ENCODE data around the gene CKAP2. TPM values are rescaled to one million over a fixed set of nuclear protein-coding genes. Genes with fewer than 3 reads are reported as not detected.

CKAP2 gene
- total and polyA plus RNA-seq, 2 of the 8 experiments (the other 6 are each of a cell fraction or from before 2014, with no cell fraction given): 8.3 to 70.7 TPM

DNA sequence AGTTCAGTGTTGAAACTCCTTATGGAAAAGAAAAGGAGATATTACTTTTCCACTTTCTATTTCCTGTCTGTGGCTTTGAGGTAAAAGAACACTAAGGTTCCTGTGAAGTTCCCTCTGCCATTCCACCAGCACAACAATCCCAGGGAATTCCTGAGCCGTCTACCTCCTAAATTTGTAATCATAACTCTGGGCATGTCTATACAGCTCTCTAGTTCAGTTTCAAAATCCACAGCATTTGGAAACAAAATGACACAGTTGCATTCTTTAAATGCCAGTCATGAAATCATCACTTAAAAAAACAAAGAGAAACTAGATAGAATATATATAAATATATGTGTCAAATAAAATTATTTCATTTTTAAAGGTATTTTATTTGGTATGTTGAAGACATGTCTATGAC is 40.3 kb upstream of the CKAP2 start:
- H3K18ac ChIP-seq (ENCODE audit: extremely low read depth, low read length): no peak overlapping the region
- H4K20me1 ChIP-seq (replicated peaks in 1 of 2; ENCODE audit: control insufficient read depth in 1 of 2, insufficient read depth in 2 of 2, low read length in 2 of 2): no peaks in the 10 kb centered on the region
- H2BK15ac ChIP-seq (ENCODE audit: low read length): no peak overlapping the region
- no peak overlapping the region for H3K56ac ChIP-seq (replicated peaks; ENCODE audit: insufficient read length, low read depth, low read length)
- H2BK5ac ChIP-seq (ENCODE audit: low read depth, low read length): no peak overlapping the region
- H3K4ac ChIP-seq (replicated peaks; ENCODE audit: insufficient read length, low read depth, low read length): no peak overlapping the region
- no peaks in the 10 kb centered on the region for H3K9me3 ChIP-seq (ENCODE audit: insufficient read depth in 2 of 2, low read depth in 1 of 2, low read length in 1 of 2)
- DNase-seq (ENCODE audit: low read depth in 1 of 2, low spot score in 2 of 2) (no peak), FAIRE-seq (no peak)
- H3K4me2 ChIP-seq (ENCODE audit: insufficient read depth in 1 of 2, low read depth in 2 of 2, low read length in 2 of 2): no peak overlapping the region
- H3K36me3 ChIP-seq (ENCODE audit: control insufficient read depth in 2 of 4, insufficient read depth in 4 of 4, low read length in 3 of 4): peaks cover 0 to 15% (median 4%) of the 10 kb centered on the region in 4 experiments; a peak in 4 of 8 replicates
- H2BK20ac ChIP-seq (ENCODE audit: low read length): no peak overlapping the region
- H2BK120ac ChIP-seq (replicated peaks; ENCODE audit: low read depth, low read length): no peak overlapping the region
- no peak overlapping the region for H3K27ac ChIP-seq (ENCODE audit: low read depth, low read length)
- H3K79me1 ChIP-seq (ENCODE audit: low read depth, low read length): no peaks in the 10 kb centered on the region
- H3K4me1 ChIP-seq (replicated peaks in 1 of 4; ENCODE audit: control insufficient read depth in 3 of 4, insufficient read depth in 4 of 4, low read length in 3 of 4): no peaks in the 10 kb centered on the region
- no peak overlapping the region for H3K14ac ChIP-seq (ENCODE audit: insufficient read length)
- no peak overlapping the region for H2BK12ac ChIP-seq (ENCODE audit: low read depth, low read length)
- no peaks in the 10 kb centered on the region; the same call in 1 of the 2 replicates for H3K23me2 ChIP-seq (ENCODE audit: low read depth, low read length)
- no peak overlapping the region for H2AFZ ChIP-seq (ENCODE audit: low read length)
- H4K8ac ChIP-seq (ENCODE audit: extremely low read depth, insufficient read depth, low read length): no peak overlapping the region
- H3K79me2 ChIP-seq (ENCODE audit: control insufficient read depth in 1 of 2, insufficient read depth in 2 of 2, low read length in 2 of 2): no peaks in the 10 kb centered on the region
- no peaks in the 10 kb centered on the region for H3K27me3 ChIP-seq (replicated peaks in 1 of 4; ENCODE audit: control insufficient read depth in 3 of 4, extremely low read depth in 1 of 4, insufficient read depth in 3 of 4, low read length in 3 of 4)
- CTCF ChIA-PET (ENCODE audit: partially characterized antibody): no interaction called here
- H3K4me3 ChIP-seq (ENCODE audit: extremely low read depth in 1 of 4, insufficient read depth in 2 of 4, low read depth in 3 of 4, low read length in 4 of 4): no peak overlapping the region
- no peak overlapping the region for H2AK5ac ChIP-seq (ENCODE audit: low read depth, low read length)
- POLR2A ChIA-PET (ENCODE audit: partially characterized antibody): no interaction called here
- H4K91ac ChIP-seq (replicated peaks; ENCODE audit: insufficient read length, low read length): no peak overlapping the region
- H4K5ac ChIP-seq (ENCODE audit: insufficient read length, low read depth, low read length): no peak overlapping the region
- WGBS, 2 experiments (ENCODE audit: extremely low coverage in 1 of 2, insufficient coverage in 1 of 2, insufficient read length in 1 of 2, insufficient replicate concordance in 2 of 2, low coverage in 1 of 2, low lambda C conversion rate in 2 of 2, missing lambda C conversion rate in 1 of 2): 100% methylated on average over 1 of the region's 1 CpG; no CpG with 5 or more reads in 1 of the 2 experiments
- no peak for TF ChIP-seq CEBPB (IDR thresholded peaks at IDR 0.05; ENCODE audit: low read depth, low read length)
- no peak for TF ChIP-seq RNF2 (IDR thresholded peaks at IDR 0.05; ENCODE audit: borderline replicate concordance, low read depth, low read length, missing control alignments, poor library complexity, severe bottlenecking)
- no peak for TF ChIP-seq TEAD4 (IDR thresholded peaks at IDR 0.05; ENCODE audit: low read depth, low read length)
- no peak for TF ChIP-seq RXRA (IDR thresholded peaks at IDR 0.05; ENCODE audit: insufficient read depth, low read depth, low read length)
- TF ChIP-seq TAF1 (IDR thresholded peaks at IDR 0.05; ENCODE audit: low read depth, low read length): no peak
- TF ChIP-seq SIN3A (conservative IDR thresholded peaks at IDR 0.05 in 1 of 2, IDR thresholded peaks at IDR 0.05 in 1 of 2; ENCODE audit: low read depth in 1 of 2, low read length in 2 of 2): no peak
- TF ChIP-seq TCF12 (IDR thresholded peaks at IDR 0.05; ENCODE audit: low read depth, low read length): no peak
- no peak for TF ChIP-seq POLR2AphosphoS5 (IDR thresholded peaks at IDR 0.05; ENCODE audit: low read depth, low read length)
- no peak for TF ChIP-seq EZH2 (IDR thresholded peaks at IDR 0.05; ENCODE audit: low read depth, low read length, severe bottlenecking)
- H3K23ac ChIP-seq (ENCODE audit: insufficient read length): no peak overlapping the region
- H3K9ac ChIP-seq (replicated peaks in 1 of 4; ENCODE audit: extremely low read depth in 1 of 4, low read depth in 3 of 4, low read length in 3 of 4): no peak overlapping the region

Data from H1 (cell line).